Heart right ventricle (tissue), 16 donors: ENCODE results near the gene NXPH2. TPM values are rescaled to one million over a fixed set of nuclear protein-coding genes. Genes with fewer than 3 reads are reported as not detected.
A peak's percentile ranks its signal among the peaks of the same experiment; 100 is the strongest.

Source experiments
- ATAC-seq, 8 donors: fragments of 200-7000 bp; cut with Tn5 transposase; one replicate each; pipeline ENCODE4 v1.9.1; 2020; ENCODE audit warnings: mild to moderate bottlenecking in 8 of 8, moderate library complexity in 8 of 8, moderate number of reproducible peaks in 1 of 8
- DNase-seq, 2 donors: peaks; one replicate each; pipeline ENCODE4 v3.0.0-alpha.2; 2020
- H3K27ac ChIP-seq, 10 donors: fragments of 200-600 bp; sonication (generic) in 2 of 10; one replicate each; pipeline versions ENCODE4 v1.5.0 to v1.8.0; 2020 to 2022; ENCODE audit warnings: mild to moderate bottlenecking in 3 of 10
- H3K27me3 ChIP-seq, 7 donors: fragments of 200-600 bp; one replicate each; pipeline ENCODE4 v1.8.0; 2021 to 2022; ENCODE audit warnings: mild to moderate bottlenecking in 2 of 7
- H3K36me3 ChIP-seq, 9 donors: fragments of 200-600 bp; sonication (generic) in 1 of 9; one replicate each; pipeline versions ENCODE4 v1.5.0 to v1.8.0; 2020 to 2022; ENCODE audit warnings: mild to moderate bottlenecking in 2 of 9
- H3K4me1 ChIP-seq, 9 donors: fragments of 200-600 bp; sonication (generic) in 1 of 9; one replicate each; pipeline versions ENCODE4 v1.5.0 to v1.8.0; 2020 to 2022; ENCODE audit warnings: mild to moderate bottlenecking in 4 of 9
- H3K4me3 ChIP-seq, 10 donors: fragments of 200-600 bp; sonication (generic) in 2 of 10; one replicate each; pipeline versions ENCODE4 v1.5.0 to v1.8.0; 2020 to 2022; ENCODE audit warnings: mild to moderate bottlenecking in 7 of 10, moderate library complexity in 2 of 10
- H3K9me3 ChIP-seq, 11 donors: fragments of 200-600 bp in 10 of 11; sonication (generic) in 2 of 11; one replicate each; pipeline versions ENCODE4 v1.5.0 to v1.8.0; 2013 to 2022; ENCODE audit warnings: mild to moderate bottlenecking in 2 of 11, control low read depth in 1 of 11, moderate library complexity in 1 of 11
- CTCF ChIP-seq, 9 donors: fragments of 200-600 bp; sonication (generic) in 2 of 9; IDR thresholded peaks; one replicate each; pipeline versions ENCODE4 v1.5.0 to v1.8.0; 2021 to 2022; ENCODE audit warnings: antibody characterized with exemption in 9 of 9, mild to moderate bottlenecking in 5 of 9, moderate library complexity in 1 of 9
- WGBS, 2 donors: extraction: QIAGEN DNeasy Blood & Tissue Kit; methylation state at CpG; one replicate each; pipeline ENCODE4 v1.1.7; 2013; ENCODE audit warnings: inconsistent platforms in 1 of 2; 5-methylcytosine and 5-hydroxymethylcytosine counted together
- intact Hi-C, 10 donors: fragments of 100-400 bp; cut with DNase I; formaldehyde crosslinking; loops; one replicate each; pipeline versions ENCODE4 v1.11.1 to v1.14.2; 2022
- polyA plus RNA-seq, 2 donors: library from polyadenylated mRNA; stranded (reverse); fragments of 200-250 nt; gene quantifications; one replicate each; pipeline ENCODE4 v1.2.3, GENCODE V29; 2013
- total RNA-seq, 10 donors: library from RNA; stranded (reverse); fragmentation: NEBNext Ultra II Directional in 3 of 10; extraction: Animal tissue kit (Norgen Biotek cat#: 25700) in 3 of 10; gene quantifications; one replicate each; pipeline versions ENCODE4 v1.2.1 to v1.2.4, GENCODE V29; 2021 to 2023
- donor health status: Arrhythmogenic right ventricular cardiomyopathy.
- donor health status: ischemic (EF 13 %, LVEDD 7.1; RV severe dilation, severe dysfunction).
- donor health status: healthy with polysubstance abuse.
- donor health status: DM: no; HTN: yes; CAD: no.
- donor health status: DM: no; HTN: no; CAD: no.
- donor health status: ischemic (EF 25% LVEDD 6.9; RV normal size, moderate dysfunction).
- donor health status: ischemic (EF 25% LVEDD 5.7; RV mildly dilated, moderate dysfunction).
- donor health status: healthy.
- donor health status: DM: yes; HTN: yes; CAD: no.
- donor health status: Ischemic cardiomyopathy.
- donor health status: ischemic (EF 35%, LVEDD 5.7; RV mildly dilated, moderate dysfunction).
- donor health status: nonischemic (EF 11% LVEDD 7.7; RV severe dilation, severe dysfunction).
- donor health status: DM: yes; HTN: yes; CAD: no.
- donor health status: PGD.
- donor health status: ischemic (EF 29% LVEDD 5.4; RV normal size, mild dysfunction).
- donor health status: nonischemic (EF 23%, LVEDD 6.1; RV moderate dilation, normal function).

Gene NXPH2
- total and polyA plus RNA-seq, 12 donors: not detected

- no peak overlapping the region for H3K4me3 ChIP-seq
- DNase-seq: no peak
- peaks cover 0 to 28% (median 19%) of the 10 kb centered on the region in 9 donors for H3K4me1 ChIP-seq
- 90 to 92% methylated on average over 3 of the region's 3 CpGs for WGBS, 2 donors
- no peaks in the 10 kb centered on the region for H3K36me3 ChIP-seq
- no peak for TF ChIP-seq CTCF (IDR thresholded peaks at IDR 0.05)
- ATAC-seq: no peak
- H3K27me3 ChIP-seq: no peaks in the 10 kb centered on the region
- H3K9me3 ChIP-seq: no peaks in the 10 kb centered on the region
- no peak overlapping the region for H3K27ac ChIP-seq
- intact Hi-C loops: no loop called here
Measured at GRCh38 chr2:138711812-138712211, 68.4 kb downstream of the NXPH2 start.

GRCh38 chr2:138708682-138709241 is 71.4 kb downstream of the NXPH2 start:
- H3K27me3 ChIP-seq: no peaks in the 10 kb centered on the region
- no peaks in the 10 kb centered on the region for H3K9me3 ChIP-seq
- H3K4me1 ChIP-seq: peaks cover 0 to 32% (median 19%) of the 10 kb centered on the region in 9 donors
- no peak overlapping the region for H3K4me3 ChIP-seq
- no peaks in the 10 kb centered on the region for H3K36me3 ChIP-seq
- TF ChIP-seq CTCF (IDR thresholded peaks at IDR 0.05): no peak
- ATAC-seq: peak in 7 of 8 donors; percentile 32 to 66 (median 42)
- DNase-seq: no peak
- intact Hi-C loops: loop anchor here in 1 of 10 donors (5.0 kb wide), 1 partner anchor 206 kb away; the partner anchor contains the start of gene SPOPL
- WGBS, 2 donors: 13 to 17% methylated on average over 5 of the region's 5 CpGs
- H3K27ac ChIP-seq: peak overlapping the region in 9 of 10 donors; percentile 3 to 71 (median 29)

- Histone ChIP-seq H3K27ac (peak overlapping the region in 8 of 10 donors; percentile 1 to 71 (median 26)), H3K4me1 (peaks cover 0 to 32% (median 19%) of the 10 kb centered on the region in 9 donors), H3K9me3 (no peaks in the 10 kb centered on the region), H3K36me3 (no peaks in the 10 kb centered on the region), H3K27me3 (no peaks in the 10 kb centered on the region), H3K4me3 (no peak overlapping the region)
- DNase-seq: no peak
- intact Hi-C loops: loop anchor here in 1 of 10 donors (5.0 kb wide), 1 partner anchor 205 kb away; the partner anchor contains the start of gene SPOPL
- no peak for TF ChIP-seq CTCF (IDR thresholded peaks at IDR 0.05)
- peak in 7 of 8 donors; percentile 38 to 93 (median 79) for ATAC-seq
Measured at GRCh38 chr2:138707392-138708074, 72.7 kb downstream of the NXPH2 start.

- no peak for DNase-seq
- peaks cover 0 to 17% (median 10%) of the 10 kb centered on the region in 9 donors for H3K4me1 ChIP-seq
- intact Hi-C loops: no loop called here
Measured at GRCh38 chr2:138703242-138703641, 76.9 kb downstream of the NXPH2 start.

More at GRCh38 chr2:138703242-138703641, 76.9 kb downstream of the NXPH2 start:
- TF ChIP-seq CTCF (IDR thresholded peaks at IDR 0.05): no peak
- no peak overlapping the region for H3K27ac ChIP-seq
- WGBS, 2 donors: 86 to 94% methylated on average over 2 of the region's 2 CpGs
- H3K36me3 ChIP-seq: no peaks in the 10 kb centered on the region
- H3K9me3 ChIP-seq: no peaks in the 10 kb centered on the region
- no peaks in the 10 kb centered on the region for H3K27me3 ChIP-seq
- H3K4me3 ChIP-seq: no peak overlapping the region
- no peak for ATAC-seq
